A549 (cell line): ENCODE data around the gene SLC16A2. TPM values are rescaled to one million over a fixed set of nuclear protein-coding genes. Genes with fewer than 3 reads are reported as not detected.
"Not testable (repeated sequence)": the region's sequence is repeated elsewhere in the genome, so short reads cannot be mapped to it uniquely, and the experiment has no call there.

Experiments used
- ATAC-seq, 2 experiments: fragments of 200-7000 bp in 1 of 2; fragments of >200 bp in 1 of 2; cut with Nextera tagmentation in 1 of 2; cut with Tn5 transposase in 1 of 2; 3 replicates each; pipeline versions ENCODE4 v1.8.0 to v1.9.1; 2018 to 2020; ENCODE audit warnings: mild to moderate bottlenecking in 1 of 2, moderate library complexity in 1 of 2
- CTCF ChIA-PET: fragments of 300-600 bp; sonication (Branson Sonifier 250); formaldehyde crosslinking; extraction: SDS; loops from one replicate; lab custom pipeline; 2021; ENCODE audit warnings: antibody characterized with exemption, inconsistent platforms; lab: Yijun Ruan, JAX
- POLR2A ChIA-PET: fragments of 350-600 bp; formaldehyde crosslinking; extraction: SDS; loops from one replicate; lab custom pipeline; 2021; ENCODE audit warnings: antibody characterized with exemption, inconsistent platforms; lab: Yijun Ruan, JAX
- DNase-seq, 2 experiments: peaks; one replicate each; pipeline versions ENCODE4 v3.0.0 to v3.0.0-alpha.2; 2011 to 2016; ENCODE audit warnings: low read depth in 1 of 2, low spot score in 1 of 2
- FAIRE-seq: peaks from 2 replicates; lab custom pipeline; 2011; peaks lifted over from hg19 to GRCh38; lab: Jason Lieb, UNC
- H3K27ac ChIP-seq, 2 experiments: fragments of >200 bp; sonication (Bioruptor Twin); formaldehyde crosslinking; 3 replicates each; pipeline ENCODE4 v1.5.1; 2016 to 2017
- H3K4me1 ChIP-seq: fragments of >200 bp; sonication (Bioruptor Twin); formaldehyde crosslinking; 3 replicates; pipeline ENCODE4 v1.6.1; 2016
- H3K4me2 ChIP-seq: fragments of >200 bp; sonication (Bioruptor Twin); formaldehyde crosslinking; 3 replicates; pipeline ENCODE4 v1.6.1; 2016
- H3K4me3 ChIP-seq: fragments of >200 bp; sonication (Bioruptor Twin); formaldehyde crosslinking; 3 replicates; pipeline ENCODE4 v1.5.1; 2016
- H3K9me3 ChIP-seq: fragments of >200 bp; sonication (Bioruptor Twin); formaldehyde crosslinking; 3 replicates; pipeline ENCODE4 v1.6.1; 2016
- CEBPB ChIP-seq, 2 experiments: fragments of >200 bp in 1 of 2; sonication (Bioruptor Twin) in 1 of 2; formaldehyde crosslinking in 1 of 2; IDR thresholded peaks; 2 replicates each; pipeline ENCODE4 v1.6.1; 2012 to 2016
- CHD2 ChIP-seq: fragments of 150-350 bp; IDR thresholded peaks from 2 replicates; pipeline ENCODE4 v1.6.1; 2014; ENCODE audit warnings: low read length; ENCODE audit not compliant: partially characterized antibody
- CHD4 ChIP-seq: fragments of 200-600 bp; sonication (generic); IDR thresholded peaks from 2 replicates; pipeline ENCODE4 v1.6.1; 2016; ENCODE audit warnings: antibody characterized with exemption, mild to moderate bottlenecking, borderline replicate concordance
- EHMT2 ChIP-seq: fragments of 200-600 bp; sonication (generic); IDR thresholded peaks from 2 replicates; pipeline ENCODE4 v1.6.1; 2016; ENCODE audit warnings: antibody characterized with exemption, low read depth, mild to moderate bottlenecking, moderate library complexity
- ELK1 ChIP-seq: fragments of 150-350 bp; IDR thresholded peaks from 2 replicates; pipeline ENCODE4 v1.6.1; 2014; ENCODE audit warnings: low read depth, mild to moderate bottlenecking, low read length
- ESRRA ChIP-seq: fragments of 150-350 bp; IDR thresholded peaks from 2 replicates; pipeline ENCODE4 v1.6.1; 2014; ENCODE audit warnings: mild to moderate bottlenecking, low read length, borderline replicate concordance
- FOSL2 ChIP-seq, 2 experiments: fragments of 450-650 bp in 1 of 2; fragments of >200 bp in 1 of 2; sonication (Bioruptor Twin) in 1 of 2; formaldehyde crosslinking; IDR thresholded peaks; 2 replicates each; pipeline versions ENCODE4 v1.5.0 to v1.6.1; 2016 to 2020; ENCODE audit warnings: mild to moderate bottlenecking in 1 of 2, moderate library complexity in 1 of 2
- FOXS1 ChIP-seq: fragments of 250-450 bp; sonication (Bioruptor Pico); IDR thresholded peaks from 2 replicates; pipeline ENCODE4 v1.5.0; 2020; ENCODE audit warnings: mild to moderate bottlenecking, moderate library complexity
- GATA3 ChIP-seq: IDR thresholded peaks from 2 replicates; pipeline ENCODE4 v1.6.1; 2012; ENCODE audit warnings: borderline replicate concordance
- HEYL ChIP-seq: fragments of 250-450 bp; sonication (Bioruptor Pico); IDR thresholded peaks from 2 replicates; pipeline ENCODE4 v1.8.0; 2021; ENCODE audit warnings: mild to moderate bottlenecking, moderate library complexity
- HOXA7 ChIP-seq: fragments of 250-450 bp; sonication (Bioruptor Pico); IDR thresholded peaks from 2 replicates; pipeline ENCODE4 v1.5.0; 2020; ENCODE audit warnings: mild to moderate bottlenecking, moderate library complexity
- HOXB13 ChIP-seq: fragments of 250-450 bp; sonication (Bioruptor Pico); IDR thresholded peaks from 2 replicates; pipeline ENCODE4 v1.5.0; 2020; ENCODE audit warnings: low read depth, mild to moderate bottlenecking, moderate library complexity
- HOXB5 ChIP-seq: fragments of 250-450 bp; sonication (Bioruptor Pico); IDR thresholded peaks from 2 replicates; pipeline ENCODE4 v1.5.0; 2020; ENCODE audit warnings: mild to moderate bottlenecking, moderate library complexity
- MAFK ChIP-seq: fragments of 450-650 bp; IDR thresholded peaks from 2 replicates; pipeline ENCODE4 v1.6.1; 2014; ENCODE audit not compliant: partially characterized antibody
- NFE2L2 ChIP-seq: fragments of 150-350 bp; conservative IDR thresholded peaks from 2 replicates; pipeline ENCODE4 v1.6.1; 2014; ENCODE audit warnings: low read length
- POLR2A ChIP-seq: IDR thresholded peaks from 2 replicates; pipeline ENCODE4 v1.6.1; 2012; ENCODE audit warnings: mild to moderate bottlenecking, low read length
- POLR2AphosphoS2 ChIP-seq: conservative IDR thresholded peaks from 2 replicates; pipeline ENCODE4 v1.6.1; 2012; ENCODE audit warnings: low read length, improper control_type of control experiment, inconsistent platforms
- RAD21 ChIP-seq, 2 experiments: fragments of >200 bp in 1 of 2; sonication (Bioruptor Twin) in 1 of 2; formaldehyde crosslinking in 1 of 2; IDR thresholded peaks in 1 of 2; conservative IDR thresholded peaks in 1 of 2; 2 replicates in 1 of 2; 3 replicates in 1 of 2; pipeline ENCODE4 v1.6.1; 2012 to 2018; ENCODE audit warnings: inconsistent platforms in 1 of 2
- RARB ChIP-seq: fragments of 250-450 bp; sonication (Bioruptor Pico); IDR thresholded peaks from 2 replicates; pipeline ENCODE4 v1.8.0; 2021; ENCODE audit warnings: mild to moderate bottlenecking, moderate library complexity
- REST ChIP-seq: fragments of 200-600 bp; sonication (generic); IDR thresholded peaks from 2 replicates; pipeline ENCODE4 v1.6.1; 2016; ENCODE audit warnings: antibody characterized with exemption, mild to moderate bottlenecking, moderate library complexity
- RNF2 ChIP-seq: fragments of 200-600 bp; sonication (generic); IDR thresholded peaks from 2 replicates; pipeline ENCODE4 v1.6.1; 2016; ENCODE audit warnings: low read depth, mild to moderate bottlenecking, antibody characterized with exemption, moderate library complexity, borderline replicate concordance
- SMC3 ChIP-seq: fragments of >200 bp; sonication (Bioruptor Twin); formaldehyde crosslinking; IDR thresholded peaks from 3 replicates; pipeline ENCODE4 v1.6.1; 2018; ENCODE audit warnings: inconsistent platforms
- ZSCAN20 ChIP-seq: fragments of 250-450 bp; sonication (Bioruptor Pico); IDR thresholded peaks from 2 replicates; pipeline ENCODE4 v1.8.0; 2022; ENCODE audit warnings: mild to moderate bottlenecking, moderate library complexity
- WGBS: methylation state at CpG from one replicate; pipeline ENCODE4 v1.1.6; 2017; ENCODE audit errors: missing lambda C conversion rate; 5-methylcytosine and 5-hydroxymethylcytosine counted together
- polyA plus RNA-seq, 4 experiments: library from polyadenylated mRNA; depleted of rRNA in 3 of 4; stranded (reverse); fragments of >200 nt; fragmentation: RNase III in 1 of 4; extraction: RNeasy Plus Mini Kit Qiagen cat#74134 plus additional on column Dnase treatment in 1 of 4; gene quantifications; 2 replicates in 3 of 4; 3 replicates in 1 of 4; pipeline ENCODE4 v1.2.3, GENCODE V29; 2011 to 2017
- TF ChIP-seq, protein P1 (sequence below): fragments of 450-650 bp; IDR thresholded peaks from 2 replicates; pipeline ENCODE4 v1.6.1; 2014; ENCODE audit warnings: antibody characterized with exemption
- TF ChIP-seq, protein P2 (sequence below): fragments of >200 bp; sonication (Bioruptor Twin); formaldehyde crosslinking; IDR thresholded peaks from 3 replicates; pipeline ENCODE4 v1.5.1; 2016

The SLC16A2 gene
- polyA plus RNA-seq, 2 of the 4 experiments (the other 2 are of a cell fraction) = 9.7 to 19.2 TPM

GRCh38 chrX:74452199-74452481 is 30.8 kb downstream of the SLC16A2 start (continued):
- TF ChIP-seq CHD2 (no peak), RARB (no peak), ZSCAN20 (CRISPR knock-in tag) (no peak)
- TF ChIP-seq, protein P1, sequence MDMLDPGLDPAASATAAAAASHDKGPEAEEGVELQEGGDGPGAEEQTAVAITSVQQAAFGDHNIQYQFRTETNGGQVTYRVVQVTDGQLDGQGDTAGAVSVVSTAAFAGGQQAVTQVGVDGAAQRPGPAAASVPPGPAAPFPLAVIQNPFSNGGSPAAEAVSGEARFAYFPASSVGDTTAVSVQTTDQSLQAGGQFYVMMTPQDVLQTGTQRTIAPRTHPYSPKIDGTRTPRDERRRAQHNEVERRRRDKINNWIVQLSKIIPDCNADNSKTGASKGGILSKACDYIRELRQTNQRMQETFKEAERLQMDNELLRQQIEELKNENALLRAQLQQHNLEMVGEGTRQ = no peak

DNA sequence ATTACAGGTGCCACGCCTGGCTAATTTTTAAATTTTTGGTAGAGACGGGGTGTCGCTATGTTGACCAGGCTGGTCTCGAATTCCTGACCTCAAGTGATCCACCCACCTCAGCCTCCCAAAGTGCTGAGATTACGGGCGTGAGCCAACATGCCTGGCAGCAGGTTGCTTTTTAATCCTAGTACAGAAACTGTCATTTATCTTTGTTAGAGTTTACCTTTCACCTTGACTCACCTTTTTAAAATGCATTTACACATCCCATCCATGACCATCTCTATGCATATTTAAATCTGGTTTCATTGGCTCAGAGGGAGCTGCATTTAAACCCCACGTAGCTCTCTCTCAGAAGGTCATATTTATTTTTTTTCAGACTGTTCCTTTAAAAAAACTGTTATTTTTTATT is 31.9 kb downstream of the SLC16A2 start:
- Histone ChIP-seq H3K4me3 (no peak overlapping the region), H3K27ac (peak overlapping the region in 1 of 2 experiments; percentile 50; a peak in 2 of 6 replicates), H3K4me2 (no peak overlapping the region), H3K9me3 (no peaks in the 10 kb centered on the region), H3K4me1 (peaks cover 34% of the 10 kb centered on the region)
- FAIRE-seq = no peak
- no peak for ATAC-seq
- TF ChIP-seq HOXB5 (no peak), FOXS1 (no peak), CHD4 (no peak), CEBPB (IDR thresholded peaks at IDR 0.05) (no peak), ELK1 (no peak), HEYL (CRISPR knock-in tag) (no peak), REST (no peak)
- POLR2A ChIA-PET = no interaction called here
- DNase-seq = no peak
- WGBS = 75% methylated on average over 7 of the region's 7 CpGs
- CTCF ChIA-PET = no interaction called here

DNA sequence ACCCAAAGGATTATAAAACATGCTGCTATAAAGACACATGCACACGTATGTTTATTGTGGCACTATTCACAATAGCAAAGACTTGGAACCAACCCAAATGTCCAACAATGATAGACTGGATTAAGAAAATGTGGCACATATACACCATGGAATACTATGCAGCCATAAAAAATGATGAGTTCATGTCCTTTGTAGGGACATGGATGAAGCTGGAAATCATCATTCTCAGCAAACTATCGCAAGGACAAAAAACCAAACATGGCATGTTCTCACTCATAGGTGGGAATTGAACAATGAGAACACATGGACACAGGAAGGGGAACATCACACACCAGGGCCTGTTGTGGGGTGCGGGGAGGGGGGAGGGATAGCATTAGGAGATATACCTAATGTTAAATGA is 32.9 kb downstream of the SLC16A2 start:
- H3K4me2 ChIP-seq, ATAC-seq, DNase-seq, POLR2A ChIA-PET, H3K4me3 ChIP-seq, H3K9me3 ChIP-seq, CTCF ChIA-PET, FAIRE-seq, H3K27ac ChIP-seq: not testable (repeated sequence)
- H3K4me1 ChIP-seq = peaks cover 34% of the 10 kb centered on the region
- 100% methylated on average over 1 of the region's 3 CpGs for WGBS

- peak; percentile 47 to 54; a peak in 4 of 6 replicates for ATAC-seq
- peaks cover 5% of the 10 kb centered on the region; the same call in 1 of the 3 replicates for H3K4me1 ChIP-seq
- H3K4me2 ChIP-seq = no peak overlapping the region
- 4% methylated on average over 1 of the region's 1 CpG for WGBS
- H3K4me3 ChIP-seq = no peak overlapping the region
- H3K27ac ChIP-seq = no peak overlapping the region
- H3K9me3 ChIP-seq = no peaks in the 10 kb centered on the region
- ChIA-PET CTCF (no interaction called here), POLR2A (no interaction called here)
- DNase-seq = peak in 1 of 2 experiments; percentile 37
- peak; percentile 80 for FAIRE-seq
- TF ChIP-seq RAD21 (conservative IDR thresholded peaks at IDR 0.05 in 1 of 2, IDR thresholded peaks at IDR 0.05 in 1 of 2) (peak; percentile 56 to 58), POLR2A (no peak), ESRRA (no peak), HOXB5 (no peak), HOXB13 (CRISPR knock-in tag) (no peak), ZSCAN20 (CRISPR knock-in tag) (no peak), SMC3 (peak; percentile 49; the same call in 1 of the 3 replicates), GATA3 (no peak), FOSL2 (IDR thresholded peaks at IDR 0.05) (no peak), FOSL2 (CRISPR knock-in tag; IDR thresholded peaks at IDR 0.05) (peak; percentile 67), RNF2 (no peak), MAFK (no peak), NFE2L2 (no peak), POLR2AphosphoS2 (no peak), EHMT2 (no peak), HOXA7 (no peak), HEYL (CRISPR knock-in tag) (no peak)
- TF ChIP-seq, protein P2, sequence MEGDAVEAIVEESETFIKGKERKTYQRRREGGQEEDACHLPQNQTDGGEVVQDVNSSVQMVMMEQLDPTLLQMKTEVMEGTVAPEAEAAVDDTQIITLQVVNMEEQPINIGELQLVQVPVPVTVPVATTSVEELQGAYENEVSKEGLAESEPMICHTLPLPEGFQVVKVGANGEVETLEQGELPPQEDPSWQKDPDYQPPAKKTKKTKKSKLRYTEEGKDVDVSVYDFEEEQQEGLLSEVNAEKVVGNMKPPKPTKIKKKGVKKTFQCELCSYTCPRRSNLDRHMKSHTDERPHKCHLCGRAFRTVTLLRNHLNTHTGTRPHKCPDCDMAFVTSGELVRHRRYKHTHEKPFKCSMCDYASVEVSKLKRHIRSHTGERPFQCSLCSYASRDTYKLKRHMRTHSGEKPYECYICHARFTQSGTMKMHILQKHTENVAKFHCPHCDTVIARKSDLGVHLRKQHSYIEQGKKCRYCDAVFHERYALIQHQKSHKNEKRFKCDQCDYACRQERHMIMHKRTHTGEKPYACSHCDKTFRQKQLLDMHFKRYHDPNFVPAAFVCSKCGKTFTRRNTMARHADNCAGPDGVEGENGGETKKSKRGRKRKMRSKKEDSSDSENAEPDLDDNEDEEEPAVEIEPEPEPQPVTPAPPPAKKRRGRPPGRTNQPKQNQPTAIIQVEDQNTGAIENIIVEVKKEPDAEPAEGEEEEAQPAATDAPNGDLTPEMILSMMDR = peak; percentile 36; the same call in 2 of the 3 replicates
Observed at GRCh38 chrX:74458736-74459135, 37.4 kb downstream of the SLC16A2 start.
